ENCODE measurements around the gene CD180. TPM values are rescaled to one million over a fixed set of nuclear protein-coding genes. Genes with fewer than 3 reads are reported as not detected.
A peak's percentile ranks its signal among the peaks of the same experiment; 100 is the strongest.

CD180 gene
- total RNA-seq, 6 experiments from 2014 or later: not detected

GRCh38 chr5:67160985-67161384 lies 35.6 kb downstream of the CD180 start:
- H3K27ac Mint-ChIP-seq: no peak overlapping the region
- peak; percentile 58 for DNase-seq
- no peaks in the 10 kb centered on the region for H3K27me3 Mint-ChIP-seq (ENCODE audit: insufficient read depth)
- no peaks in the 10 kb centered on the region for H3K9me3 Mint-ChIP-seq
- no peak overlapping the region for H3K4me3 Mint-ChIP-seq
- H3K36me3 Mint-ChIP-seq (ENCODE audit: low read depth): peaks cover 5% of the 10 kb centered on the region; the same call in 1 of the 2 replicates
- peaks cover 12% of the 10 kb centered on the region for H3K4me1 Mint-ChIP-seq (ENCODE audit: low read depth)
- TF ChIP-seq CTCF (IDR thresholded peaks at IDR 0.05): no peak

- no peak for TF ChIP-seq CTCF (IDR thresholded peaks at IDR 0.05)
- no peak overlapping the region for H3K27ac Mint-ChIP-seq
Measured at GRCh38 chr5:67160272-67160671, 36.3 kb downstream of the CD180 start.

GRCh38 chr5:67156976-67157583 lies 39.5 kb downstream of the CD180 start:
- Mint-ChIP-seq H3K4me3 (no peak overlapping the region), H3K27me3 (ENCODE audit: insufficient read depth) (no peaks in the 10 kb centered on the region; the same call in 1 of the 2 replicates), H3K4me1 (ENCODE audit: low read depth) (peaks cover 12% of the 10 kb centered on the region), H3K27ac (no peak overlapping the region), H3K36me3 (ENCODE audit: low read depth) (no peaks in the 10 kb centered on the region), H3K9me3 (no peaks in the 10 kb centered on the region)
- DNase-seq: peak; percentile 6
- TF ChIP-seq CTCF (IDR thresholded peaks at IDR 0.05): peak; percentile 93

More at GRCh38 chr5:67160272-67160671, 36.3 kb downstream of the CD180 start:
- Mint-ChIP-seq H3K4me1 (ENCODE audit: low read depth) (peaks cover 12% of the 10 kb centered on the region), H3K36me3 (ENCODE audit: low read depth) (peaks cover 5% of the 10 kb centered on the region; the same call in 1 of the 2 replicates), H3K27me3 (ENCODE audit: insufficient read depth) (no peaks in the 10 kb centered on the region), H3K4me3 (no peak overlapping the region), H3K9me3 (no peaks in the 10 kb centered on the region)
- DNase-seq: no peak

- no peak for TF ChIP-seq CTCF (IDR thresholded peaks at IDR 0.05)
- no peaks in the 10 kb centered on the region for H3K9me3 Mint-ChIP-seq
- no peak for DNase-seq
- H3K27ac Mint-ChIP-seq: no peak overlapping the region
- H3K36me3 Mint-ChIP-seq (ENCODE audit: low read depth): no peaks in the 10 kb centered on the region
- no peaks in the 10 kb centered on the region for H3K4me1 Mint-ChIP-seq (ENCODE audit: low read depth)
- no peaks in the 10 kb centered on the region; the same call in 1 of the 2 replicates for H3K27me3 Mint-ChIP-seq (ENCODE audit: insufficient read depth)
- H3K4me3 Mint-ChIP-seq: no peak overlapping the region
Measured at GRCh38 chr5:67154556-67155206, 41.9 kb downstream of the CD180 start.

- Mint-ChIP-seq H3K4me3 (no peak overlapping the region), H3K4me1 (ENCODE audit: low read depth) (peaks cover 5% of the 10 kb centered on the region; the same call in 1 of the 2 replicates), H3K27ac (no peak overlapping the region), H3K27me3 (ENCODE audit: insufficient read depth) (no peaks in the 10 kb centered on the region; the same call in 1 of the 2 replicates), H3K9me3 (no peaks in the 10 kb centered on the region), H3K36me3 (ENCODE audit: low read depth) (no peaks in the 10 kb centered on the region)
- no peak for TF ChIP-seq CTCF (IDR thresholded peaks at IDR 0.05)
- no peak for DNase-seq
Measured at GRCh38 chr5:67153292-67153691, 43.3 kb downstream of the CD180 start.
